ENCODE measurements around the gene SYNGR3.

SYNGR3 gene

GRCh38 chr16:2036200-2036966 lies 46.6 kb downstream of the SYNGR3 start:
- H3K4me1 ChIP-seq (ENCODE audit: insufficient read depth, poor library complexity, severe bottlenecking), result peaks cover 13% of the 10 kb centered on the region
- H3K27me3 ChIP-seq (ENCODE audit: insufficient read depth, poor library complexity, severe bottlenecking), result no peaks in the 10 kb centered on the region
- H3K4me3 ChIP-seq (ENCODE audit: severe bottlenecking), result no peak overlapping the region
- DNase-seq (ENCODE audit: low spot score), result peak; percentile 73
- no peak for ATAC-seq (ENCODE audit: low read depth)
- peak overlapping the region; percentile 21 for H3K27ac ChIP-seq (ENCODE audit: poor library complexity, severe bottlenecking)
- TF ChIP-seq CTCF (IDR thresholded peaks at IDR 0.05; ENCODE audit: poor library complexity, severe bottlenecking), result no peak
- no peaks in the 10 kb centered on the region for H3K9me3 ChIP-seq (ENCODE audit: severe bottlenecking)
- H3K36me3 ChIP-seq (ENCODE audit: low read depth), result no peaks in the 10 kb centered on the region

- no peaks in the 10 kb centered on the region for H3K36me3 ChIP-seq (ENCODE audit: low read depth)
- DNase-seq (ENCODE audit: low spot score) (no peak), ATAC-seq (ENCODE audit: low read depth) (no peak)
Observed at GRCh38 chr16:2037115-2037514, 47.3 kb downstream of the SYNGR3 start.

GRCh38 chr16:2037647-2038381 lies 48.0 kb downstream of the SYNGR3 start:
- ATAC-seq (ENCODE audit: low read depth), result no peak
- TF ChIP-seq CTCF (IDR thresholded peaks at IDR 0.05; ENCODE audit: poor library complexity, severe bottlenecking), result no peak
- no peak overlapping the region for H3K27ac ChIP-seq (ENCODE audit: poor library complexity, severe bottlenecking)
- DNase-seq (ENCODE audit: low spot score), result no peak
- peaks cover 17% of the 10 kb centered on the region for H3K4me1 ChIP-seq (ENCODE audit: insufficient read depth, poor library complexity, severe bottlenecking)
- H3K4me3 ChIP-seq (ENCODE audit: severe bottlenecking), result no peak overlapping the region
- no peaks in the 10 kb centered on the region for H3K9me3 ChIP-seq (ENCODE audit: severe bottlenecking)
- no peaks in the 10 kb centered on the region for H3K27me3 ChIP-seq (ENCODE audit: insufficient read depth, poor library complexity, severe bottlenecking)
- no peaks in the 10 kb centered on the region for H3K36me3 ChIP-seq (ENCODE audit: low read depth)

More at GRCh38 chr16:2037115-2037514, 47.3 kb downstream of the SYNGR3 start:
- Histone ChIP-seq H3K4me3 (ENCODE audit: severe bottlenecking) (no peak overlapping the region), H3K9me3 (ENCODE audit: severe bottlenecking) (no peaks in the 10 kb centered on the region), H3K4me1 (ENCODE audit: insufficient read depth, poor library complexity, severe bottlenecking) (peaks cover 17% of the 10 kb centered on the region), H3K27me3 (ENCODE audit: insufficient read depth, poor library complexity, severe bottlenecking) (no peaks in the 10 kb centered on the region), H3K27ac (ENCODE audit: poor library complexity, severe bottlenecking) (no peak overlapping the region)
- no peak for TF ChIP-seq CTCF (IDR thresholded peaks at IDR 0.05; ENCODE audit: poor library complexity, severe bottlenecking)

GRCh38 chr16:2038382-2039231 lies 48.8 kb downstream of the SYNGR3 start:
- DNase-seq (ENCODE audit: low spot score), result no peak
- no peak overlapping the region for H3K4me3 ChIP-seq (ENCODE audit: severe bottlenecking)
- H3K36me3 ChIP-seq (ENCODE audit: low read depth), result no peaks in the 10 kb centered on the region
- peaks cover 12% of the 10 kb centered on the region for H3K4me1 ChIP-seq (ENCODE audit: insufficient read depth, poor library complexity, severe bottlenecking)
- H3K27me3 ChIP-seq (ENCODE audit: insufficient read depth, poor library complexity, severe bottlenecking), result no peaks in the 10 kb centered on the region
- H3K9me3 ChIP-seq (ENCODE audit: severe bottlenecking), result no peaks in the 10 kb centered on the region
- no peak for ATAC-seq (ENCODE audit: low read depth)
- no peak overlapping the region for H3K27ac ChIP-seq (ENCODE audit: poor library complexity, severe bottlenecking)
- TF ChIP-seq CTCF (IDR thresholded peaks at IDR 0.05; ENCODE audit: poor library complexity, severe bottlenecking), result no peak

Measured in RWPE2 (cell line).